Measurements from ENCODE around the gene RBFOX2.
"Not testable (repeated sequence)": the region's sequence is repeated elsewhere in the genome, so short reads cannot be mapped to it uniquely, and the experiment has no call there.

RBFOX2 gene

GRCh38 chr22:35727436-35727835, 301.2 kb downstream of the RBFOX2 start:
- no peak for DNase-seq

- DNase-seq: no peak
These were observed 301.7 kb downstream of the RBFOX2 start for GRCh38 chr22:35726933-35727332.

- DNase-seq: no peak
These were observed 302.2 kb downstream of the RBFOX2 start for GRCh38 chr22:35726398-35726797.

GRCh38 chr22:35725521-35725920, 303.1 kb downstream of the RBFOX2 start:
- DNase-seq: no peak

- DNase-seq: no peak
These were observed 306.7 kb downstream of the RBFOX2 start for GRCh38 chr22:35721960-35722359.

GRCh38 chr22:35719212-35719875, 309.3 kb downstream of the RBFOX2 start:
- no peak for DNase-seq

GRCh38 chr22:35717572-35717971, 311.1 kb downstream of the RBFOX2 start, which contains the start of gene APOL5:
Gene APOL5 (plus strand): TSS chr22:35717872. CDS start chr22:35717872, 0 bp downstream.
- DNase-seq: no peak

- DNase-seq: no peak
These were observed 316.0 kb downstream of the RBFOX2 start for GRCh38 chr22:35712672-35713071.

- DNase-seq: no peak
These were observed 317.3 kb downstream of the RBFOX2 start for GRCh38 chr22:35711336-35711735.

GRCh38 chr22:35708917-35709316, 319.7 kb downstream of the RBFOX2 start:
- no peak for DNase-seq

- DNase-seq: no peak
These were observed 320.2 kb downstream of the RBFOX2 start for GRCh38 chr22:35708453-35708852.

- DNase-seq: no peak
These were observed 323.5 kb downstream of the RBFOX2 start for GRCh38 chr22:35705141-35705540.

GRCh38 chr22:35703861-35704584, 324.6 kb downstream of the RBFOX2 start:
- no peak for DNase-seq

- not testable (repeated sequence) for DNase-seq
These were observed 328.8 kb downstream of the RBFOX2 start for GRCh38 chr22:35699852-35700251.

- DNase-seq: no peak
These were observed 331.5 kb downstream of the RBFOX2 start for GRCh38 chr22:35697142-35697541.

GRCh38 chr22:35695202-35695601, 333.4 kb downstream of the RBFOX2 start:
- DNase-seq: no peak

GRCh38 chr22:35690001-35690400, 338.6 kb downstream of the RBFOX2 start:
- no peak for DNase-seq

- no peak for DNase-seq
These were observed 339.5 kb downstream of the RBFOX2 start for GRCh38 chr22:35688913-35689675.
